AG08395 (cell line): ENCODE measurements around the gene KLHL42.
A peak's percentile ranks its signal among the peaks of the same experiment; 100 is the strongest.

Experiments used
- DNase-seq: peaks from one replicate; pipeline ENCODE4 v3.0.0; 2012; ENCODE audit warnings: mixed read lengths, low spot score

Gene KLHL42

DNA sequence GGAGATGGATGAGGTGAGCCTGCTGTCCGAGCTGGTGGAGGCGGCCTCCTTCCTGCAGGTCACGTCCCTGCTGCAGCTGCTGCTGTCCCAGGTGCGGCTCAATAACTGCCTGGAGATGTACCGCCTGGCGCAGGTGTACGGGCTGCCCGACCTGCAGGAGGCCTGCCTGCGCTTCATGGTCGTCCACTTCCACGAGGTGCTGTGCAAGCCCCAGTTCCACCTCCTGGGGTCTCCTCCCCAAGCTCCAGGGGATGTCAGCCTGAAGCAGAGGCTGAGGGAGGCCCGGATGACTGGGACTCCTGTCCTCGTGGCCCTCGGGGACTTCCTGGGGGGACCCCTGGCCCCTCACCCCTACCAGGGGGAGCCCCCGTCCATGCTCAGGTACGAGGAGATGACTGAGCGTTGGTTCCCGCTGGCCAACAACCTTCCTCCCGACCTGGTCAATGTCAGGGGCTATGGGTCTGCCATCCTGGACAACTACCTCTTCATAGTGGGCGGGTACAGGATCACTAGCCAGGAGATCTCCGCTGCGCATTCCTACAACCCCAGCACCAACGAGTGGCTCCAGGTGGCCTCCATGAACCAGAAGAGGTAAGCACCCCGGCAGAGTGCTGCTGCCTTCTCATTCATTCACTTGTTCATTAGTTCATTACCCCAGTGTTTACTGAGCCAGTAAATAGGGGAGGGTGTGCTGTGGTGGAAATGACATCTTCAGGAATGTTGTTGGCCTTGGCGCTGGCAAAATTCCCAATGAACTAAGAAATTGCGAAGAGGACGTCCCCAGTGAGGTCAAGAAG is 777 bp downstream of the KLHL42 start:
- DNase-seq: peak; percentile 43

DNA sequence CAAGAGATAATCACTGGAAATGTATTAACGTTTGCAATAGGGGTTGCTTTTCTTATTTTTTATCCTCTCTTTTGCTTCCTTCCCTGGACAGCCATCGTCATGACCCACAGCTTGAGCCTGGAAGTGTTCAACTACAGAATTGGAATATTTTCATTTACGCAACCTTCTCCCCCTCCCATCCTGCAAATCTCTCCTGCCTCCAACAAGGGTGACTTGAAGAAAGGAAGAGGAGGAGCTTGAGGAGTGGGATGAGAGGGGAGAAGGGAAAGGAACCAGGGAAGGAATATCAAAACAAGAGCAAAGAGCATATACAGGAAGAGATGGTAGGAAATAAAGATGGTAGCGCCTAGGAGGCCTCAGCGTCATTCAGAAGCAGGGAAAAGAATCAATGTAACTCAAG is 1.6 kb downstream of the KLHL42 start:
- DNase-seq: no peak

DNA sequence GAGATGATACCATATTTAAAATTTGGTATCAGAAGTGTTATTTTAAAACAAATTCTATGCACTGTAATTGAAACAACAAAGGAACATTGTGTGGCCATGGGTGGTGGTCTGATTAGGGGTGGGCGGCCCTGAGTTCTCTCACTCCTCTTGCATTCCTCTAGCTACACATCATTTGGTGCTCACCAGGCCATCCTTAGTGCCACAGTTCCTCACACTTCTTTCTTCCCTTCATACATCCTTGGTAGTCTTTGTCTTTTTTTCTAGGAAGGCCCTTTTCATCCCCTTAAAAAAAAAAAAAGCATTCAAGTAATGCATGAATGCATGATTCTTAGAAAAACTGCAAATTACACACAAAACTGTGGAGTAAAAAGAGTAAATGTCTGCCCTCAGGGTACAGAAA is 2.4 kb downstream of the KLHL42 start:
- DNase-seq: no peak

DNA sequence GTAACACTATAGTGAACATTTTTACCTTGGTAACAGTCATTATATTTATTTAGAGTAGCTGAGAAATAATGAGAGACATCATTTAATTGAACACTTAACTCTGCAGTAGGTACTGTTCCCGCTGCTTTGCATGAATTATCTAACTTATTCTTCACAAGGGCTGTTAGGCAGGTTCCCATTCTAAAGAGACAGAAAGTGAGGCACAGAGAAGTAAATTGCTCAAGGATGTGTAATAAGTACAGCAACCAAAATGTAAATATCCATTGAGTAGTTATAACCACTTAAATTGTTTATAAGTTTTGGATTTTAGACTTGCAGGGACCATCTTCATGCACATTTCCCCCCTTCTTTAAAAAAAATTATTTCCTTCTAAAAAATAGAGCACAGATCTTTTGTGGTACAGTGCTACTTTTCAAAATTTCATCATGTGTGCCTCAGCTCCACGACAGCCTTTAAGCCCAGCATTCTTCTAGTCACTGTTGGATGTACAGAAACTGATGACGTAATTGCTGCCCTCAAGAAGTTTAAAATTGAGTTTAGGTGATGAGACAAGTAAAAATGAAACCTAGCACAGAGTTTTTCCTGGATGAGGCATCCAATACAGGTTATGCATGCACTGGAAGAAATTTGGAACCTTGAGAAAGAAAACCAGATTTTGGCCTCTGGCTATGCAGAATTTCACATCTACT is 6.0 kb downstream of the KLHL42 start:
- no peak for DNase-seq

DNA sequence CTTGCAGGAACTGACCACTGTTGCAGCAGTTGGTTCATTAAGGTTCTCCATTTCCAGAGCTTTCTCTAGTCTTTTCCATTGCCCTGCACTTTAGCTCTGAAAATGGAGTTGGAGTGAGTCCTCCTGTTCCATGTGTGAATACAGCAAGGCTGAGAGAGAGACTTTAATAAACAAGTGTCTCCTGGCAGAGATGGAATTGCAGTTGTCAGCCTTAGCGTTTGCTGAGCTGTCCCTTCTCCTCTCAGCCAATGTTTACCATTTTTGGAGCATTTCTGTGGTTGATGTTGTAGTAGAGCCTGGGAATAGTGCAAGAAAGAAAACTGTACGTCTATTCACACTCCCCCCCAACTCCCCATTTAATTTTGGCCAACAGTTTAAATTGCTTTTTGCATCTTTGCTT is 7.5 kb downstream of the KLHL42 start:
- DNase-seq: no peak

DNA sequence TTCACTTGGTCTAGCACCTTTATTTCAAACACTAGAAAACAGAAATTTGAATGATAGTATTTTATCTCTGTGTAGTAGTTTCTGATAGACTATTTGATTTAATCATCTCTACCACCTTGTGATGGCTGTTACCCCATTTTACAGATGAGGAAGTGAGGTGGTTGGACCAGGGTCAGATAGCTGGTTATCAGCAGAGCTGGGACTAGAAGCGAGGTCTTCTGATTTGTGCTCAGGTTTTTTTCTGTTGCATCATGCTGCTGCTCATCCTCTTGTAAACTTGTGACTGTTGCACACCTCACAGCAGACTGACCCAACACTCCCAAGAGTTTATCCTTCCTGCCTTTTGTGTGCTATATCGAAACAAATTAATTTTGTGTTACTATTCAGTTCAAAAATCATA is 10.1 kb downstream of the KLHL42 start:
- DNase-seq: no peak

DNA sequence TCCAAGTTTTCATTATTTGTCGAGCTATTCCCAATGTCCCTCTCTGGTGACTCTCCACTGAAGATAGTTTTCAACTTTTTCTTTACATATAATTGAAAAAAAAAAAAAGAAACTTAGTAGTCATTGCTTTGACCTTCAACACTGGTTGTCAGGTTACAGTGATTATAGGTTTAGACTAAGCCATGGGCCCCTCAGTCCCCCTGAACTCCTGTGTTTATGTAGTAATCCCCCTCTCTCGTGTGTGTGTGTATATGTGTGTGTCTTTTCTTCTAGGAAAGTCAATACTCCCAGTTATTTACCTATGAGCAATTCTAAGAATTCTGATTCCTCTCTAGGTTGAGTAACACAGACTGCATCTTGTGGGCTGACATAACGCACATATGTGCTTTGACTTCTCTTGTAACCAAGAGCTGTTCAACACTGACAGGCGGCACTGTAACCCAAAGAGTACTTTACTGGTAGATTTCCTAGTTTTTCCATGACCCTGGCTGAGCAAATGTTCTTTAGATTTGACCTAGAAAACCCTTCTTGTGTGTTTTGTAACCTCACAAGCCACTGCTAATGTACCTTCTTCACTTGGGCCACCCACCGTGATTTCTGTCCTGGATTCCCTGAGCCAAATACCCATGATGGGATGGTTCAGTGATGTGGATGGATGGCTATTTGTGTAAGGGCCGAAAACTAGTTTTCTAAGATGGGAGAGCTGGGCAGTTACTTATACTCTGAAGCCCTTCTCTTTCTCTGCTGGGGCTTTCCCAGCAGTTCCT is 15.0 kb downstream of the KLHL42 start:
- no peak for DNase-seq

DNA sequence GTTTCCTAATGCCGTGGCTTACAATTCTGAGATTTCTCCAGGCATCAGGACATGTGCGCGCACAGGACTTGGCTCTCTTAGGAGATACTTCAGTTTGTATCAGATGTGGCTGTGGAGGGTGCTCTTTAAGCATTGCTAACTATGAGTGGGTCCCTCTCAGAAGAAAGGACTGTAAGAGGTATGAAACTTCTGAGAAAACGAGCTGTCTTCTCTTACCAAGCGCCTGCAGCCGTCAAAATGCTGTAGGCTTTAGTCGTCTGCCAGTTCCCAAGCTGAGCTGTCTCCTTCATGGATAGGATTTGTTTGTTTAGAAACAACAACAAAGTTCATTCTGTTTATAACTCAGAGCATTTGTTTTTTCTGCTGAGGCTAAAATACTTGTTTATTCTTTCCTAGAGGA is 16.1 kb downstream of the KLHL42 start:
- DNase-seq: no peak

DNA sequence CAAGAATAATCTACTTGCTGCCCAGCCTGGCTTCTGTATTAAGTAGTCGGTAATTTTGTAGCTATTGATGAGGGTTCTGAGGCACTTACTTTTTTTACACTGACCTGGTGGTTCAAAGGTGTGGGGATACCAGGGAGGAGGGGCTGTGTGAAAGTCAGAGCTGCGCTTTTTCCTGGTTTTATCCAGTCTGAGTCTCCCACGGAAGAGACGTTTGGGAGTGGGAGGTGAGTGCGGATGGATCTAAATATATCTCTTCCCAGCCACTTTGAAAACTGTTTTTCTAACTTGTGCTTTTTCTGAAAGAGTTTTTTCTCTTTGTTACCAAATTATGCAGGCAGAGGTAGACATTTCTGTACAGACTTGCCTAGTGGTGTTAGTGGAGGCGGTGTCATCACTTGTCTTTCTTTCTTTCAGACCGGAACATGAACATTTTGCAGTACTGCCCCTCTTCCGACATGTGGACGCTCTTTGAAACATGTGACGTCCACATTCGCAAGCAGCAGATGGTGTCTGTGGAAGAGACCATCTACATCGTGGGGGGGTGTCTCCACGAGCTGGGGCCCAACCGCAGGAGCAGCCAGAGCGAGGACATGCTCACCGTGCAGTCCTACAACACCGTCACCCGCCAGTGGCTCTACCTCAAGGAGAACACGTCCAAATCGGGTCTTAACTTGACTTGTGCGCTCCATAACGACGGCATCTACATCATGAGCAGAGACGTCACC is 17.4 kb downstream of the KLHL42 start:
- DNase-seq: no peak

DNA sequence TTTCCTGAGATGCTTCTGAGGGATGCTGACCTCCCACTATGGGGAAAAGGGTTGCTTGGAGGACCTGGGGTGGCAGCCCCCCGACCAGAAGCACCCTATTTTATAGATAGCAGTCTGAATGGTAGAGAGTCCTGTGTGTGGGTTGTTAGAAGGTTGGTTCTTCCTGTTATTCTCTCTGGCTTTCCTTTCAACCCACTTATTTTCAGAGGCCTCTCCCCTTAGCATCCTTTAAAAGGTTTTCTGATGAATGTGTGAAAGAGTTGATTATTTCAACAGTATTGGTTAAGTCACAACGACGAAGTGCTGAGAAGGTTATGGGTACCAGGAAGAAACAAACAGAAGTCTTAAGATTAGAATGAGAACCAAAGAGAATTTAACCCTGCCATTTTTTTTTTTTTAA is 20.8 kb downstream of the KLHL42 start:
- DNase-seq: no peak

DNA sequence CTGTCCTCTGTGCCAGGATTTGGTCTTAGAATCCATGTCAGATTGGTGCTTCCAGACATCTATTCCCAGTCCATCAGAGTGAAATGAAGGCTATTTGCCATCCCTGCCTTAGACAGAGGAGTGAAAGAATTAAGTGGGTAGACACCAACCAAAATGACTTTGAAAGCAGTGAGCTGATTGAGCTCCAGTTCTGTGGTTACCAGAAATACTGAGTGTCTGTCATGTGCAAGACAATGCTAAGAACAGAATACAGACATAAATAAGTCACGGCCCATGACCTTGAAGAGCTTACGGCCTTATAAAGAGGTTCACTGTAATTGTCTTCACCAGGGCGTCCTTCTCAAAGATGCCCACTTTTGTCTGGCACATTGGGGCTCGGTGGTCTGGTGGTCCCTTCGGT is 21.6 kb downstream of the KLHL42 start:
- no peak for DNase-seq

DNA sequence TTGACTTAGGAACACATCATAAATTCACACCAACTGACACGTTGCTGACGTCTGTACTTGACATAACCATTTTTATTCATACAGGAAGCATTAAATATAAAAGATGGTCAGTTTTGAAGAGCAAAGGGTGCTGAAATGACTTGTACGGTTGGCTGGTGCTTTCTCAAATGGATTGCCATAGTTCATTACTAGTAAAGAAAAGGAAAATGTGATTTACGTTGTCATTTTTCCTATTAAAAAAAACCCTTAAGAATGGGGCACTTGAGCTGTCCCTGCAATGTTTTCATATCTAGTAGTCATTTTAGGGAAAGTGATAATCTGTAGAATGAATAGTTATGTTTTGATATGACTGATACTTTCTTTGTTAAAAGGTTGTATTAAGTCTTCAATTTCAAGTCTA is 22.5 kb downstream of the KLHL42 start:
- DNase-seq: no peak

DNA sequence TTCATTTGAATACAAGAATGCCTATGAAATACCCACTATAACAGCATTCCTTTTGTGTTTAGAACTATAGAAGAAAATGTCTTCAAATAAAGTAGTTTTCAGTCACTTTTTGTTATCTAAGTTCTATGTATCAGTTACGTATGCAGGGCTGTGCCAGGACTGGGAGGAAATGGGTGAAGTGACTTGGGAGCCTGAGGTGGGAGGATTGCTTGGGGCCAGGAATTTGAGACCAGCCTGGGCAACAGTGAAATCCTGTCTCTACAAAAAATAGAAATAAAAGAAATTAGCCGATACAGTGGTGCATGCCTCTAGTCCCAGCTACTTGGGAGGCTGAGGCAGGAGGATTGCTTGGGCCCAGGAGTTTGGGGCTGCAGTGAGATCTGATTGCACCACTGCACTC is 22.9 kb downstream of the KLHL42 start:
- DNase-seq: no peak

DNA sequence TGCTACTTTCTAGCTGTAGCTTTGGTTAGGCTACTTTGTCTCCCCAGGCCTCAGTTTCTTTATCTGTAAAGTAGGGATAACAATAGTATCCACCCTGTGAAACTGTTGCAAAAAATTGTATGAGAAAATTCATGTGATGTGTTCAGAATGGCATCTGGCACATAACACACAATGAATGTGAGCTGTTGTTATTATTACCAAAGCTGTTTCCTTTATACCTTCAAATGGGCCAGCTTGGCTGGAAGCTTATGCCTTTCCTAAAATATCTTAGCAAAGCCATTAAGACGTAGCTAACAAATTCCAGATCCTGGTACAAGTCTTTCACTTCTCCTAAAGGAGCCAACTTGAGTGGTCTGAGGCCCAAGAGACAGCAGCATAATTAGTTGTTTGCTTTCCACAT is 25.2 kb downstream of the KLHL42 start:
- no peak for DNase-seq

DNA sequence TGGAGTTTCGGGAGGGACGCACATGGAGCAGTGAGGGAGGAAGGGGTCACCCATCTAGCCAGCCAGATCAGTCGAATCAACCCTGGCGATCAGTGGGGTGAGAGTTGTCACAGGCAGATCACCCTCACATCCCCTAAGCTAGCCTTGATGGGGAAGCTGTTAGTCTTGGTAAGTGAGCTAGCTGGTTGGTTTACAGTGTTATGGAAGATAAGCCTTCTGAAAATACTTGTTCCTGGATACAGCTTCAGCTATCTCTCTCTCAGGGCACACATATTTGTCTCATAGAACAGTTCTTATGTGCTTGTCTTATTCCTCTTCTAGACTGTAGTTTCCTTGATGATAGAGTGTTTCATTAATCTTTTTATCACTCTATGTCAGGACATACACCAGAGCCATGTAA is 26.2 kb downstream of the KLHL42 start:
- DNase-seq: no peak

DNA sequence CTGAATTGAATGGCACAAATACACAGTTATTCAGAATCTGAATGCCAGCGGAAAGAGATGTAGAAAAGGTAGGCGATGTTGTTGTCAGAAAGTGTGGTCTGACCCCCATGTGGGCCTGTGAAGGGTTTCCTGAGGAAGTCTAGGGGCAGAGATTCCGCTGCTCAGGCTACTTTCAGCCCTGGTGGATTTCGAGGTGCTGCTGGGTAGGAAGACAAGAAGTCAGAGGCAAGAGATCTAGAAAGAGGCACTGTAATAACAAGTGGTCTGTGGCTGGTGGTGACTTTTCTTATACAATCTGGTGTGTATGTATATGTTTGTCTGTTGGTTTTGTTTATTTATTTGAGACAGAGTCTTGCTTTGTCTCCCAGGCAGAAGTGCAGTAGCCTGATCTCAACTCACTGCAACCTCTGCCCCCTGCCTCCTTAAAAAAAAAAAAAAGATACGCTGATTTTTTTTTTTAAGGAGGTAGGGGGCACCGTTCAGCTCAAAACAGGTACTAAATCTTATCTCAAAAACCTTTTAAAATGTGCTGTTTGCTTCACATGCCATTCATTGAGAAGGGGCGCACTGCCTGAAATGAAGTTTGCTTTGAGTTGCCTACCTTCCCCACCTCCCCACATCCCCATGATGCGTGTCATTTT is 27.1 kb downstream of the KLHL42 start:
- no peak for DNase-seq

DNA sequence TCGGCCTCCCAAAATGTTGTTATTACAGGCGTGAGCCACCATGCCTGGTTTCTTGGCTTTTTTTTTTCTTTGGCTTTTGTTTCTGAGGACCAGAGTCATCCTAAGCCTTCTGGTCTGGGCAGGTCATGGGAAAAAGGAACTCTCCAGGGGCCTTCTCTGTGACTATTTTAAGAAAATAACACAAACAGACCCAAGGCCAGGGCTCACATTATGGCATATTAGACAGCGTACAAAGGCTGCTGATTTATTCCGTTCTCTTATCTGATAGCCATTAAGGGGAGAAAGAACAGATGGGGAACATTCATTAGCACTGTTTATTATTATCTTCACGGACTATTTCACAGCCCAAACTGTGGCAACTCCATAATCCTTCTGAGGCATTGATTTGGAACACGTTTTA is 28.8 kb downstream of the KLHL42 start:
- DNase-seq: no peak

DNA sequence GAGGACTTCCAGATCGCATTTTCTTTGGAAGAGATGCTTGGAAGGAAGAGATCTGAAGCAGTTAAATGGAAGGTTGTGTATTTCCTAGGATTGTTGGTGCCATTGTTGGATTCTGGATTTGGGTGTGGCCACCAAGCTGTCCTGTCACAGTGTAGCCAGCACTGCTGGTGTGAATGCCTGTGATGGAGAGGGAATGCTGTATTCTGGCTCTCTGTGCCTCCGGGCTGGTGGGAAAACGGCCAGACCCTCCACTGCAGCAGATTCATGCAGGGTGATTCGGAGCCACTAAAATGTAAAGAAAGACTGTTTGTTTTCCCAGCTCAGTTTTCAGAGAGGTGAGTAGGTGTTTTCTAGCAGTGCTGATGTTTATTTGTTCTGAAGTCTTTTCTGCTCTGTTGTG is 30.7 kb downstream of the KLHL42 start:
- DNase-seq: no peak

DNA sequence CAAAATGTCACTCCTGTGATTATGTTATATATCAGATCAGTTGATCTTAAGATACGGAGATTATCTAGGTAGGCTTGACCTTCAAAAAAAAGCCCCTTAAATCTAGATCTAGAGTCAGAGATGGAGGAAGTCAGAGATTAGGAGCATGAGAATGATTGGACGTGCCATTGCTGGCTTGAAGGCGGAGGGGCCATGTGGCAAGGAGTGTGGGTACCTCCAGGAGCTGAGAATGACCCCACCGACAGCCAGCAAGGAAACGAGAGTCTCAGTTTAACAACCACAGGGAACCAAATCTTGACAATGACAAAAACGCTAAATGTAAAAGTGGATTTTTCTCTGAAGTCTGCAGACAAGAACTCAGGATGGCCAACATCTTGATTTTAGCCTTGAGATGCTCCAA is 32.5 kb downstream of the KLHL42 start:
- no peak for DNase-seq

DNA sequence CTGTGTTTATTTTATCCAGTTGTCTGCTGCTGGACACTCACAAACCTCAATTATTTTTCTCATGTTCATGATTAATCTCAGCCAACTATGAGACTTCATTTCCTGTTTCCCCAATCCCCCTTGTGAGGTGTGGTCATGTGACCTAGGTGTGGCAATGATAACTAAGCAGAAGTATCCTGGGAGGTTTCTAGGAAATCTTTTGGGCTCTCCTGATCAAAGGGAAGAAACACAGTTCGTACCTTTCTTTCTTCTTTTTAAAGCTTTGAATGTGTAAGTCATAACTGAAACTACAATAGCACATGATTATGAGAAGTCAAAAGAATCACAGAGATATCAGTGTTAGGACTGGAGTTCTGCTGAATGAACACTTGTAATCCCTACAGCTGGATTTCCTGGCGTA is 34.4 kb downstream of the KLHL42 start:
- DNase-seq: no peak

DNA sequence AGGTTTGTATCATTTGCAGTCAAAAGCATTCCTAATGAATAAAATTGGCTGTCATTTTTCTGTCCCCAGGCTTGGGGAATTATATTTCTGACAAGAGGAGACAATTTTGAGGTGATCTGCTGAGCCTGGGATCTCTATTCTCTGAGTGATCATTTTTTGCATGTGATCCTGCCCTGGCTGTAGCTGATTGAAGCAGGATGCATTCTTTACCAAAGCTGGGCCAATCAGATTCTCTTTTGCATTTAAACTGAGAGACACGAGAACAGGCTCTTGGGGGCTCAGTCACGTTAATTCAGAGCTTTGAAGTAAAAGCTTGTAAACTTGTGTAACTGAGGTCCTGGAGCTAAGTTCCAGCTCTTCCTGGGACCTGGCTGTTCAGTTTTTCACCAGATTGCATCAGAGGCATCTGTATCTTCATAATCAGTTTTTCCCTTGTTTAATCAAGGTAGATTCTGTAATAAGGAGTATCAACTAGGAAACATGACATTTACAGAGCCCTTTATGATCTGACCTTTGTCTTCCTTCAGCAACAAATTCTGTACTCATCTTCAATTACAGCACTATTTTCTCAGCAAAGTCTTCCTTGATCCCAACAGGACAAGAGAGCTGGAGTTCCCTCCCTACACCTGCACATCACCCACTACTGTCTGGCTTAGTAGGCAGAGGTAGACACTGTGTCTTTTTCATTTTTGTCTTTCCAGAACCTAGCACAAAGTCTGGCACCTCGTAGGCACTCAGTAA is 35.0 kb downstream of the KLHL42 start:
- peak; percentile 11 for DNase-seq
